IPS-18c (cell line): ENCODE measurements around the gene RXRA.

Source experiments
- H3K4me3 ChIP-seq: 2 replicates; pipeline ENCODE4 v1.7.0; 2013; ENCODE audit warnings: low read depth, mild to moderate bottlenecking, low read length, moderate library complexity; ENCODE audit not compliant: insufficient read depth
- H3K9me3 ChIP-seq: one replicate; pipeline ENCODE4 v1.6.1; 2013; ENCODE audit warnings: mild to moderate bottlenecking, low read length, moderate library complexity; ENCODE audit not compliant: control insufficient read depth, insufficient read depth

RXRA gene

GRCh38 chr9:134365115-134365596 is 38.9 kb downstream of the RXRA start:
- H3K4me3 ChIP-seq: no peak overlapping the region
- peaks cover 3% of the 10 kb centered on the region for H3K9me3 ChIP-seq

DNA sequence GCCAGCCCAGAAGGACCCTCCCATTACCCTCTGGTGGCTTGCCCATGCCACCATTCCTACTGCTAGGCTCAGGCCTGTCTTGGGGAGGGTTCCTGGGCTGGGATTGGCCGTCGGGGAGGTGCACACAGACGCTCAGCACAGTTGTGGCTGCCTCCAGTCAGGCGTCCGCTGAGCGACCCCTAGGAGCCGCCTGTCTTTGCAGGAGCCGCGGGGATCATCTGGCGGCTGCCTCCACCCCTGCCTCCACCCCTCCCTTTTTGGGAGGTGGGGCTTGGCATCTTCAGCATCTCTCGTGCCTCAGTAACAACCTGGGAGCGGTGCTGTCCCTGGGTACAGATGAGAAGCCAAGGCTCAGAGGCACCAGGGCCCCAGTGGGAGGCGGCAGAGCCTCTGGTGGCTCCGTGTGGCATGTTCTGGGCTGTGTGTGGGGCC is 39.6 kb downstream of the RXRA start:
- peaks cover 3% of the 10 kb centered on the region for H3K9me3 ChIP-seq
- H3K4me3 ChIP-seq: no peak overlapping the region

GRCh38 chr9:134366223-134367031 is 40.2 kb downstream of the RXRA start:
- no peak overlapping the region for H3K4me3 ChIP-seq

DNA sequence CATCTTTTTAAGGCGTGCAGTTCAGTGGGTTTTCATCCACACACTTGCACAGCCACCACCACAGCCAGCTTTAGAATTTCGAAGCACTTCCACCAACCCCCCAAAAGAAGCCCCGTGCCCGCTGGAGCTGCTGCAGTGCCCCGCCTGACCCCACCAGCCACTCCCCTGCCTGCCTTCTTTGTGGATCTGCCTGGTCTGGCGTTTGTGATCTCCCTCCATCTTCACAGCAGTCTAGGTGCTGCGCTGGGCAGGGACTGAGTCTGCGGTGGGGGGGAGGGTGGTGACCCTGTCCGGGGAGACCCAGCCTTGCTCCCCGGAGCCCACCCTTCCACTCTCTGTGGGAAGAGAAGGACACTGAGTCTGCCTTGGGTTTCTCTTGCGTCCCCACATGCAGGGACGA is 40.8 kb downstream of the RXRA start:
- peaks cover 5% of the 10 kb centered on the region for H3K9me3 ChIP-seq
- no peak overlapping the region for H3K4me3 ChIP-seq

More at GRCh38 chr9:134366223-134367031, 40.2 kb downstream of the RXRA start:
- H3K9me3 ChIP-seq: peaks cover 3% of the 10 kb centered on the region

- Histone ChIP-seq H3K9me3 (peaks cover 2% of the 10 kb centered on the region), H3K4me3 (no peak overlapping the region)
Measured at GRCh38 chr9:134367791-134368490, 41.7 kb downstream of the RXRA start.

- Histone ChIP-seq H3K4me3 (no peak overlapping the region), H3K9me3 (peaks cover 2% of the 10 kb centered on the region)
Measured at GRCh38 chr9:134368571-134368970, 42.3 kb downstream of the RXRA start.

DNA sequence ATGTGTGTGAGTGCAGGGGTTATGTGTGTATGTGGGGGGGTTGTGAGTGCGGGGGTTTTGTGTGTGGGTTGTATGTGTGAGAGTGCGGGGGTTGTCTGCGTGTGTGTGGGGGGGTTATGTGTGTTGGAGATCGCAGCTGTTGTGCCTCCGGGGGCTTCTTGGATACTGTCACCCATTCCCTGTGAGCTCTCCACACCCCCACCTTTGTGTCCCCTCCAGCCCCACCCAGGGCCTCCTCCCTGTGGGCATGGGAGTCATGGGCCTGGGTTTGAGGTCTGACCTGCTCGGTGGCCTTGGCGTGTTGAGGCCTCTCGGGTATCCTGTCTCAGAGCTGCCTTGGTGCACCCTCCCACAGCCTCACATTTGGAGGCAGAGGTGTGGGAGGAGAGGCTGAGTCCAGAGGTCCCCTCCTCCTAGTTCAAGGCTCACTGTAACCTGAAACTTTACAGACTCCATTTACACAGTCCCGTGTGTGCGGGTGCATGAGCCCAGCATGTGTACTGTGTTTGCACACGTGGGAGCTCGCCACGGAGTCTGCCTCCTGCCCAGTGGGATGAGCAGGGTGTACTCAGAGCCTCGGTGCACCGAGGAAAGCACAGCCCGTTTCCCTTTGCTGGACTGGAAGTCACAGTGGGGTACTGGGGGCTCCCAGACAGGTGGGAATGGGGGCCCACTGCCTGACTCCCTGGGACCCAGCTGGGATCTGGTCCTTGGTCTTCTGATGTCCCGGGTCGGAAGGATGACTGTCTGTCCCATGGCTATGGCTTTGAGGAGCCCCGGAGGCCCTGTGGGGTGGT is 43.4 kb downstream of the RXRA start:
- Histone ChIP-seq H3K9me3 (peaks cover 2% of the 10 kb centered on the region), H3K4me3 (no peak overlapping the region)

DNA sequence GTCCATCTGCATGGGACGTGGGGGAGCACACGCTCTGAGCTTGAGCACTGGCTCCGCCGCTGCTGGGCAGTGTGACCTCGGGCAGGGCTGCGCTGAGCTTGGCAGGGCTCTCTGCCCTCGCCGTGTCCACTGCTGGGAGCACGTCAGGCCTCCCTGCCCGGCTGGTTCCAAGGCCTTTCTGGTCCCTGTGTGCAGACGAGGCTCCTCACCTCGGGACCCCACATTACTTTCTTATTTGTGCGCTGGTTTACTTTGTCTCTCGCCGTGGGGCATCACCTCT is 43.9 kb downstream of the RXRA start:
- H3K9me3 ChIP-seq: peaks cover 2% of the 10 kb centered on the region
- no peak overlapping the region for H3K4me3 ChIP-seq

DNA sequence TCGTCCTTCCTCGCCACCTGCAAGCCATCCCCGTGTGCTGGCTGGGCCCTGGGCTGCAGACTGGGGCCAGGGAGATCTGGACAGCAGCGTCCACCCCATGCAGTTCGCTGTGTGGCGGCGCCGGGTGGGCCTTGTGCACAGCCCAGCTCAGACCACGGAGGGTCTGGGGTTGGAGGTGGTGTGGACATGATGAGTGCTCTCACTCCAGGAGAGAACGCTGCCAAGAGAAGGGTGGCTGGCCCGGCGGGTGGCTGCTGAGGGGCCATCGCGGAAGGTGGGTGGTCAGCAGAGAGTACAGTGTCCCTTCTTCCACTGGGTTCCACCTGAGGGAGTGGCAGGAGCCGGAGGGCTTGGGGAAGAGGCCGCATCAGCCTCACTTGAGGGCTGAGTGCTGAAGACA is 44.4 kb downstream of the RXRA start:
- Histone ChIP-seq H3K9me3 (peaks cover 2% of the 10 kb centered on the region), H3K4me3 (no peak overlapping the region)

DNA sequence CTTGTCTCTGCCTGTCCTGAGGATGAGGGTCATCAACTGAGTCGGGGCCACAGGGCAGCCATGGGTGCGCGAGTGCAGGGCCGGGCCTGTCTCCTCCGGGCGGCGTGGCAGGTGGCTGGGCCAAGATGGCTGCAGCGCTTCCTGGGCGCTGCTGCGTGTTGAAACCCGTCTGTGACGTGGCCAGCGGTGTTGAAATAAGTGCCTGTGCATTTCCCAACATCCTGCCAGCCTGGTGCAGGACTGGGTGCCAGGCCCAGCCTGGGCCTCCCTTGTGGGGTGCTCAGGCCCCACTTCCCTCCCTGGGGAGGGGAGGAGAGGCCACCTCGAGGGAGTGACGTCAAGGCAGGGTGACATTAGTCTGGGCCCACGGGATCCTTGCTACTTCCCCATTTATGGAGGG is 45.5 kb downstream of the RXRA start:
- Histone ChIP-seq H3K9me3 (peaks cover 2% of the 10 kb centered on the region), H3K4me3 (no peak overlapping the region)

DNA sequence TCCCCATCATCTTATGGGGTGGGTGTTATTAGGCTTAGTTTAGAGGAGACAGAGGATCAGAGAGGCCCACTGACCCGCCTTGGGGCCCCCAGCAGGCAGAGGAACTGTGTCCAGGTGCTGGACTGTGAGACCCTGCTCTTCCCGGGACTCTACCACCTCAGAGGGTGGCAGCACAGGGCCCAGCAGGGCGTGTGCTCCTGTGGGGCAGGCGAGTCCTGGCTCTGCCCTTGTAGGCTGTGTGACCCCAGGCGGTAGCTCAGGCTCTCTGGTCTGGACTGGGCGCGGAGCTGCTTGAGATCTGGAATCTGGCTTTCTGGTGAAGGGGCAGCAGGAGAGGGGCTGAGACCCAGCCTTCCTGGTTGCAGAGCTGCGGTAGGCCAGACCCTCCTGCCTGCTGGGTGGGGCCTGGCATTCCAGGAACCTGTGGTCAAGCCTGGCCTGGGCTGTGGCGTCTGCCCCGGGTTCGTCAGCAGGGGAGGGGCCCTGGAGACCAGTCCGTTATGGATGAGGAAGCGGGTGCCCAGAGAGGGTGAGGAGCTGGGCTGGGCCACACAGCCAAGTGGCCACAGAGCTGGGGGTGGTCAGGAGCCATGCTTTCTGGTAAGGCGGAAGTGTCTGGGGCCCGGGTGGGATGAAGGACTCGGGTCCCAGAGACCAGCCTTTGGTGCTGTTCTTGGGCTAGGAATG is 46.5 kb downstream of the RXRA start:
- peaks cover 2% of the 10 kb centered on the region for H3K9me3 ChIP-seq
- H3K4me3 ChIP-seq: no peak overlapping the region

GRCh38 chr9:134373269-134373668 is 47.0 kb downstream of the RXRA start:
- no peak overlapping the region for H3K4me3 ChIP-seq
- H3K9me3 ChIP-seq: peaks cover 2% of the 10 kb centered on the region

GRCh38 chr9:134373953-134374300 is 47.7 kb downstream of the RXRA start:
- H3K4me3 ChIP-seq: no peak overlapping the region
- H3K9me3 ChIP-seq: peaks cover 2% of the 10 kb centered on the region

- peaks cover 2% of the 10 kb centered on the region for H3K9me3 ChIP-seq
- H3K4me3 ChIP-seq: no peak overlapping the region
Measured at GRCh38 chr9:134374301-134375010, 48.2 kb downstream of the RXRA start.

GRCh38 chr9:134375011-134375390 is 48.7 kb downstream of the RXRA start:
- peaks cover 2% of the 10 kb centered on the region for H3K9me3 ChIP-seq
- no peak overlapping the region for H3K4me3 ChIP-seq

GRCh38 chr9:134375430-134376385 is 49.5 kb downstream of the RXRA start:
- Histone ChIP-seq H3K4me3 (no peak overlapping the region), H3K9me3 (peaks cover 2% of the 10 kb centered on the region)
